SK-N-MC (cell line): ENCODE results near the gene ERGIC1.
"Not testable (repeated sequence)": the region's sequence is repeated elsewhere in the genome, so short reads cannot be mapped to it uniquely, and the experiment has no call there.

Experiments used
- DNase-seq: peaks from one replicate; pipeline ENCODE4 v3.0.0-alpha.2; 2011; ENCODE audit warnings: low read depth, low spot score
- H3K27ac ChIP-seq: fragments of 200-600 bp; sonication (generic); 2 replicates; pipeline ENCODE4 v1.5.1; 2016; ENCODE audit warnings: mixed run types
- H3K36me3 ChIP-seq: fragments of 200-600 bp; sonication (generic); 2 replicates; pipeline ENCODE4 v1.6.1; 2017; ENCODE audit warnings: antibody characterized with exemption, low read length, mixed read lengths; ENCODE audit not compliant: insufficient read depth
- H3K4me3 ChIP-seq: fragments of 200-600 bp; sonication (generic); 2 replicates; pipeline ENCODE4 v1.5.1; 2016
- H3K9ac ChIP-seq: fragments of 200-600 bp; sonication (generic); 2 replicates; pipeline ENCODE4 v1.8.0; 2017; ENCODE audit warnings: mixed run types, mixed read lengths; ENCODE audit not compliant: insufficient read length
- H3K9me3 ChIP-seq: fragments of 200-600 bp; sonication (generic); 2 replicates; pipeline ENCODE4 v1.6.1; 2017; ENCODE audit warnings: low read depth, mild to moderate bottlenecking, antibody characterized with exemption, low read length, moderate library complexity, mixed read lengths
- EZH2 ChIP-seq: fragments of 200-600 bp; sonication (generic); IDR thresholded peaks from one replicate; pipeline ENCODE4 v1.6.1; 2017; ENCODE audit warnings: antibody characterized with exemption
- FOXP2 ChIP-seq: optimal IDR thresholded peaks from 2 replicates; pipeline ENCODE3; 2011; ENCODE audit warnings: mild to moderate bottlenecking, moderate library complexity; ENCODE audit not compliant: insufficient read depth; ENCODE audit errors: extremely low read length, control extremely low read depth
- POLR2AphosphoS5 ChIP-seq: IDR thresholded peaks from 2 replicates; pipeline ENCODE4 v1.6.1; 2012; ENCODE audit warnings: mild to moderate bottlenecking, low read depth, low read length, borderline replicate concordance

Gene ERGIC1

GRCh38 chr5:172807766-172808311 is 26.2 kb upstream of the ERGIC1 start:
- Histone ChIP-seq H3K27ac (no peak overlapping the region), H3K4me3 (no peak overlapping the region), H3K9ac (no peak overlapping the region), H3K9me3 (no peaks in the 10 kb centered on the region), H3K36me3 (no peaks in the 10 kb centered on the region)
- no peak for TF ChIP-seq POLR2AphosphoS5
- TF ChIP-seq FOXP2: no peak
- no peak for TF ChIP-seq EZH2
- DNase-seq: no peak

GRCh38 chr5:172809774-172810173 is 24.3 kb upstream of the ERGIC1 start:
- TF ChIP-seq EZH2 (no peak), FOXP2 (no peak), POLR2AphosphoS5 (no peak)
- DNase-seq: no peak

GRCh38 chr5:172810996-172811395 is 23.1 kb upstream of the ERGIC1 start:
- not testable (repeated sequence) for H3K36me3 ChIP-seq, DNase-seq, H3K4me3 ChIP-seq, H3K9me3 ChIP-seq, H3K9ac ChIP-seq, H3K27ac ChIP-seq

More at GRCh38 chr5:172809774-172810173, 24.3 kb upstream of the ERGIC1 start:
- Histone ChIP-seq H3K4me3 (no peak overlapping the region), H3K27ac (no peak overlapping the region), H3K36me3 (no peaks in the 10 kb centered on the region), H3K9me3 (no peaks in the 10 kb centered on the region), H3K9ac (no peak overlapping the region)

- Histone ChIP-seq H3K9me3 (no peaks in the 10 kb centered on the region), H3K36me3 (no peaks in the 10 kb centered on the region), H3K27ac (no peak overlapping the region), H3K9ac (no peak overlapping the region), H3K4me3 (no peak overlapping the region)
- DNase-seq: no peak
- TF ChIP-seq POLR2AphosphoS5 (no peak), FOXP2 (no peak), EZH2 (no peak)
These were observed 18.4 kb upstream of the ERGIC1 start for GRCh38 chr5:172815631-172816030.

GRCh38 chr5:172816925-172817562 is 17.0 kb upstream of the ERGIC1 start:
- TF ChIP-seq POLR2AphosphoS5 (no peak), FOXP2 (no peak), EZH2 (no peak)
- H3K36me3 ChIP-seq: no peaks in the 10 kb centered on the region
- no peaks in the 10 kb centered on the region for H3K9me3 ChIP-seq
- H3K27ac ChIP-seq: no peak overlapping the region
- no peak for DNase-seq
- H3K9ac ChIP-seq: no peak overlapping the region
- H3K4me3 ChIP-seq: no peak overlapping the region

GRCh38 chr5:172817664-172818063 is 16.4 kb upstream of the ERGIC1 start:
- Histone ChIP-seq H3K9me3 (no peaks in the 10 kb centered on the region), H3K4me3 (no peak overlapping the region), H3K36me3 (no peaks in the 10 kb centered on the region), H3K9ac (no peak overlapping the region), H3K27ac (no peak overlapping the region)
- TF ChIP-seq EZH2: no peak
- no peak for TF ChIP-seq FOXP2
- no peak for TF ChIP-seq POLR2AphosphoS5
- DNase-seq: no peak

- DNase-seq: no peak
- no peak overlapping the region for H3K4me3 ChIP-seq
- H3K9me3 ChIP-seq: no peaks in the 10 kb centered on the region
- H3K36me3 ChIP-seq: no peaks in the 10 kb centered on the region
- H3K9ac ChIP-seq: no peak overlapping the region
- TF ChIP-seq FOXP2 (no peak), EZH2 (no peak), POLR2AphosphoS5 (no peak)
- no peak overlapping the region for H3K27ac ChIP-seq
These were observed 16.0 kb upstream of the ERGIC1 start for GRCh38 chr5:172818081-172818480.

- TF ChIP-seq POLR2AphosphoS5 (no peak), EZH2 (no peak), FOXP2 (no peak)
- Histone ChIP-seq H3K4me3 (no peak overlapping the region), H3K36me3 (no peaks in the 10 kb centered on the region), H3K9me3 (no peaks in the 10 kb centered on the region), H3K9ac (no peak overlapping the region), H3K27ac (no peak overlapping the region)
- DNase-seq: no peak
These were observed 14.5 kb upstream of the ERGIC1 start for GRCh38 chr5:172819569-172819968.
